Glutamatergic neuron (in vitro differentiated cells): Measurements from ENCODE around the gene RASGEF1C. TPM values are rescaled to one million over a fixed set of nuclear protein-coding genes. Genes with fewer than 3 reads are reported as not detected.
A peak's percentile ranks its signal among the peaks of the same experiment; 100 is the strongest.

ENCODE experiments used
- DNase-seq: peaks from one replicate; pipeline ENCODE4 v3.0.0; 2022
- H3K27ac Mint-ChIP-seq: one replicate; pipeline ENCODE4 v1.8.0; 2020; ENCODE audit warnings: mild to moderate bottlenecking, mixed read lengths, inconsistent platforms; ENCODE audit not compliant: unreplicated experiment
- H3K27me3 Mint-ChIP-seq: one replicate; pipeline ENCODE4 v1.8.0; 2020; ENCODE audit warnings: mild to moderate bottlenecking, moderate library complexity, mixed read lengths, inconsistent platforms; ENCODE audit not compliant: unreplicated experiment
- H3K36me3 Mint-ChIP-seq: one replicate; pipeline ENCODE4 v1.8.0; 2020; ENCODE audit warnings: mild to moderate bottlenecking, mixed read lengths, inconsistent platforms; ENCODE audit not compliant: unreplicated experiment
- H3K4me1 Mint-ChIP-seq: one replicate; pipeline ENCODE4 v1.8.0; 2020; ENCODE audit warnings: mild to moderate bottlenecking, low read depth, mixed read lengths, inconsistent platforms; ENCODE audit not compliant: unreplicated experiment
- H3K4me3 Mint-ChIP-seq: one replicate; pipeline ENCODE4 v1.8.0; 2020; ENCODE audit warnings: mild to moderate bottlenecking, mixed read lengths, inconsistent platforms; ENCODE audit not compliant: unreplicated experiment
- H3K9me3 Mint-ChIP-seq: one replicate; pipeline ENCODE4 v1.8.0; 2020; ENCODE audit warnings: mild to moderate bottlenecking, moderate library complexity, mixed read lengths, inconsistent platforms; ENCODE audit not compliant: unreplicated experiment
- CTCF ChIP-seq: fragments of 200-600 bp; sonication (generic); IDR thresholded peaks from one replicate; pipeline ENCODE4 v1.5.0; 2021; ENCODE audit not compliant: partially characterized antibody, unreplicated experiment
- total RNA-seq: library from RNA; stranded (reverse); fragmentation: NEBNext Ultra II Directional; extraction: Animal tissue kit (Norgen Biotek cat#: 25700); gene quantifications from one replicate; pipeline ENCODE4 v1.2.1, GENCODE V29; 2021; ENCODE audit not compliant: unreplicated experiment

Gene RASGEF1C
- total RNA-seq, 1 donor from 2014 or later: 21.1 TPM

GRCh38 chr5:180197016-180197702, 11.9 kb downstream of the RASGEF1C start:
- peak; percentile 33 for DNase-seq
- peaks cover 12% of the 10 kb centered on the region for H3K9me3 Mint-ChIP-seq
- H3K4me3 Mint-ChIP-seq: no peak overlapping the region
- H3K27me3 Mint-ChIP-seq: peaks cover 11% of the 10 kb centered on the region
- H3K36me3 Mint-ChIP-seq: peaks cover 7% of the 10 kb centered on the region
- no peak for TF ChIP-seq CTCF
- H3K27ac Mint-ChIP-seq: peak overlapping the region; percentile 77
- peaks cover 27% of the 10 kb centered on the region for H3K4me1 Mint-ChIP-seq

- H3K27me3 Mint-ChIP-seq: peaks cover 10% of the 10 kb centered on the region
- peaks cover 11% of the 10 kb centered on the region for H3K36me3 Mint-ChIP-seq
- TF ChIP-seq CTCF: no peak
- DNase-seq: no peak
- H3K4me3 Mint-ChIP-seq: peak overlapping the region; percentile 35
- peaks cover 26% of the 10 kb centered on the region for H3K4me1 Mint-ChIP-seq
- peaks cover 9% of the 10 kb centered on the region for H3K9me3 Mint-ChIP-seq
- peak overlapping the region; percentile 90 for H3K27ac Mint-ChIP-seq
Measured at GRCh38 chr5:180194410-180195345, 14.3 kb downstream of the RASGEF1C start.

- DNase-seq: no peak
- Mint-ChIP-seq H3K27ac (peak overlapping the region; percentile 90), H3K9me3 (peaks cover 9% of the 10 kb centered on the region), H3K27me3 (peaks cover 10% of the 10 kb centered on the region), H3K36me3 (peaks cover 17% of the 10 kb centered on the region), H3K4me3 (peak overlapping the region; percentile 35), H3K4me1 (peaks cover 26% of the 10 kb centered on the region)
- TF ChIP-seq CTCF: no peak
Measured at GRCh38 chr5:180193749-180194375, 15.1 kb downstream of the RASGEF1C start.

- Mint-ChIP-seq H3K27ac (peak overlapping the region; percentile 22), H3K27me3 (peaks cover 9% of the 10 kb centered on the region), H3K36me3 (peaks cover 35% of the 10 kb centered on the region), H3K4me3 (no peak overlapping the region), H3K9me3 (peaks cover 9% of the 10 kb centered on the region), H3K4me1 (peaks cover 20% of the 10 kb centered on the region)
- no peak for DNase-seq
- TF ChIP-seq CTCF: no peak
Measured at GRCh38 chr5:180191716-180192115, 17.3 kb downstream of the RASGEF1C start.
